ENCODE measurements around the gene NFIX.

DNA sequence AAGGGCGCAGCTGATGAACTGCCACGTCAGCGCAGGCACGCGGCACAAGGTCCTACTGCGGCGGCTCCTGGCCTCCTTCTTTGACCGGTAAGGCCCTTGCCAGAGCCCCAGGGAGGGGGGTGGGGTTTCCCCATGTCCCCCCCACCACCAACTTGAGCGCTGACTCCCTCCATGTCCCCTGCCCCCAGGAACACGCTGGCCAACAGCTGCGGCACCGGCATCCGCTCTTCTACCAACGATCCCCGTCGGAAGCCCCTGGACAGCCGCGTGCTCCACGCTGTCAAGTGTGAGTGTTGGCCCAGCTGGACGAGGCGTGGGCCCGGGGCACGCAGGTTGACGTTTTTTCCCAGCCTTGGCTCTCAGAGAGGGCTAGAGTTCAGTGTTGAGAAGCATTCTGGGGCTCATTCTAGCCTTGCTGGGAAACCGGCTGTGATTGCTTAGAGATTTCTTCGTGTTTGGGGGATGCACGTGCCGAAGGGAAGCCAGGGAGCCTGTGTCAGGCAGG is 142.1 kb downstream of the NFIX start:
- TF ChIP-seq, protein P1, sequence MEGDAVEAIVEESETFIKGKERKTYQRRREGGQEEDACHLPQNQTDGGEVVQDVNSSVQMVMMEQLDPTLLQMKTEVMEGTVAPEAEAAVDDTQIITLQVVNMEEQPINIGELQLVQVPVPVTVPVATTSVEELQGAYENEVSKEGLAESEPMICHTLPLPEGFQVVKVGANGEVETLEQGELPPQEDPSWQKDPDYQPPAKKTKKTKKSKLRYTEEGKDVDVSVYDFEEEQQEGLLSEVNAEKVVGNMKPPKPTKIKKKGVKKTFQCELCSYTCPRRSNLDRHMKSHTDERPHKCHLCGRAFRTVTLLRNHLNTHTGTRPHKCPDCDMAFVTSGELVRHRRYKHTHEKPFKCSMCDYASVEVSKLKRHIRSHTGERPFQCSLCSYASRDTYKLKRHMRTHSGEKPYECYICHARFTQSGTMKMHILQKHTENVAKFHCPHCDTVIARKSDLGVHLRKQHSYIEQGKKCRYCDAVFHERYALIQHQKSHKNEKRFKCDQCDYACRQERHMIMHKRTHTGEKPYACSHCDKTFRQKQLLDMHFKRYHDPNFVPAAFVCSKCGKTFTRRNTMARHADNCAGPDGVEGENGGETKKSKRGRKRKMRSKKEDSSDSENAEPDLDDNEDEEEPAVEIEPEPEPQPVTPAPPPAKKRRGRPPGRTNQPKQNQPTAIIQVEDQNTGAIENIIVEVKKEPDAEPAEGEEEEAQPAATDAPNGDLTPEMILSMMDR (IDR thresholded peaks at IDR 0.05; ENCODE audit: borderline replicate concordance, extremely low read depth, low read length, poor library complexity, severe bottlenecking): no peak
- TF ChIP-seq EZH2 (IDR thresholded peaks at IDR 0.05; ENCODE audit: borderline replicate concordance, low read depth, low read length, severe bottlenecking): no peak
